LNCaP clone FGC (cell line): ENCODE measurements around the gene JADE3.
"Not testable (repeated sequence)": the region's sequence is repeated elsewhere in the genome, so short reads cannot be mapped to it uniquely, and the experiment has no call there.

Experiments
- DNase-seq: peaks from one replicate; pipeline ENCODE4 v3.0.0-alpha.2; 2011; ENCODE audit warnings: low read depth
- H3K4me3 ChIP-seq: 2 replicates; pipeline ENCODE4 v1.5.1; 2011; ENCODE audit warnings: mild to moderate bottlenecking, low read depth, low read length, control low read depth
- TF ChIP-seq, protein P1 (sequence below): IDR thresholded peaks from 2 replicates; pipeline ENCODE4 v1.5.1; 2012; ENCODE audit warnings: mild to moderate bottlenecking; ENCODE audit not compliant: control insufficient read depth, insufficient read depth; ENCODE audit errors: extremely low read depth

JADE3 gene

GRCh38 chrX:46965125-46965758 lies 53.0 kb downstream of the JADE3 start:
- TF ChIP-seq, protein P1, sequence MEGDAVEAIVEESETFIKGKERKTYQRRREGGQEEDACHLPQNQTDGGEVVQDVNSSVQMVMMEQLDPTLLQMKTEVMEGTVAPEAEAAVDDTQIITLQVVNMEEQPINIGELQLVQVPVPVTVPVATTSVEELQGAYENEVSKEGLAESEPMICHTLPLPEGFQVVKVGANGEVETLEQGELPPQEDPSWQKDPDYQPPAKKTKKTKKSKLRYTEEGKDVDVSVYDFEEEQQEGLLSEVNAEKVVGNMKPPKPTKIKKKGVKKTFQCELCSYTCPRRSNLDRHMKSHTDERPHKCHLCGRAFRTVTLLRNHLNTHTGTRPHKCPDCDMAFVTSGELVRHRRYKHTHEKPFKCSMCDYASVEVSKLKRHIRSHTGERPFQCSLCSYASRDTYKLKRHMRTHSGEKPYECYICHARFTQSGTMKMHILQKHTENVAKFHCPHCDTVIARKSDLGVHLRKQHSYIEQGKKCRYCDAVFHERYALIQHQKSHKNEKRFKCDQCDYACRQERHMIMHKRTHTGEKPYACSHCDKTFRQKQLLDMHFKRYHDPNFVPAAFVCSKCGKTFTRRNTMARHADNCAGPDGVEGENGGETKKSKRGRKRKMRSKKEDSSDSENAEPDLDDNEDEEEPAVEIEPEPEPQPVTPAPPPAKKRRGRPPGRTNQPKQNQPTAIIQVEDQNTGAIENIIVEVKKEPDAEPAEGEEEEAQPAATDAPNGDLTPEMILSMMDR, result no peak
- H3K4me3 ChIP-seq, result no peak overlapping the region
- no peak for DNase-seq

DNA sequence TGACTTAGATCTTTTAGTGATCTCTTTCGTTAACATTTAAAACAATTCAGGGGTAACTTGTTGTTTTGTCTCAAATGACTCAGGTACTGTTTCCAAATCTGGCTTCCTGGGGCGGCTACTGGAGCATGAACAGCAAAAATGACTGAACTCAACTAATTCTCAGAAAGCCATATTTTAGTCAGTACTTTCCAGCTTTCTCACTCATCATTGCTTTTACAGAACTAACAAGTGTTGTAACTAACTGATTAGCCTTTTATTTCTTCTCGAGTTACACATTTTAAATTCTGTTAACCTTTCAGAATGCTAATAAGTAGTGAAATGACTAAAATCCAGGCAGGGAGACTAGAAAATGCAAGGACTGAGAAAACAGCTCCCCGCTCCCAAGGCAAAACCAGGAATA lies 55.3 kb downstream of the JADE3 start:
- TF ChIP-seq, protein P1, result no peak
- no peak overlapping the region for H3K4me3 ChIP-seq
- no peak for DNase-seq

DNA sequence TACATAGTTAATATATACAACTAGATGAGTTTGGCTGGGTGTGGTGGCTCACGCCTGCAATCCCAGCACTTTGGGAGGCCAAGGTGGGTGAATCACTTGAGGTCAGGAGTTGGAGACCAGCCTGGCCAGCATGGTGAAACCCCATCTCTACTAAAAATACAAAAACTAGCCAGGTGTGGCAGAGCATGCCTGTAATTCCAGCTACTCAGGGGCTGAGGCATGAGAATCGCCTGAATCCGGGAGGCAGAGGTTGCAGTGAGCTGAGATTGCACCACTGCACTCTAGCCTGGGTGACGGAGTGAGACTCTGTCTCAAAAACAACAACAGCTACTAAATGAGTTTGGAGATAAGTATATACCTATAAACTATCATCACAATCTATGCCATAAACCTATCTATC lies 64.8 kb downstream of the JADE3 start:
- H3K4me3 ChIP-seq, DNase-seq: not testable (repeated sequence)

DNA sequence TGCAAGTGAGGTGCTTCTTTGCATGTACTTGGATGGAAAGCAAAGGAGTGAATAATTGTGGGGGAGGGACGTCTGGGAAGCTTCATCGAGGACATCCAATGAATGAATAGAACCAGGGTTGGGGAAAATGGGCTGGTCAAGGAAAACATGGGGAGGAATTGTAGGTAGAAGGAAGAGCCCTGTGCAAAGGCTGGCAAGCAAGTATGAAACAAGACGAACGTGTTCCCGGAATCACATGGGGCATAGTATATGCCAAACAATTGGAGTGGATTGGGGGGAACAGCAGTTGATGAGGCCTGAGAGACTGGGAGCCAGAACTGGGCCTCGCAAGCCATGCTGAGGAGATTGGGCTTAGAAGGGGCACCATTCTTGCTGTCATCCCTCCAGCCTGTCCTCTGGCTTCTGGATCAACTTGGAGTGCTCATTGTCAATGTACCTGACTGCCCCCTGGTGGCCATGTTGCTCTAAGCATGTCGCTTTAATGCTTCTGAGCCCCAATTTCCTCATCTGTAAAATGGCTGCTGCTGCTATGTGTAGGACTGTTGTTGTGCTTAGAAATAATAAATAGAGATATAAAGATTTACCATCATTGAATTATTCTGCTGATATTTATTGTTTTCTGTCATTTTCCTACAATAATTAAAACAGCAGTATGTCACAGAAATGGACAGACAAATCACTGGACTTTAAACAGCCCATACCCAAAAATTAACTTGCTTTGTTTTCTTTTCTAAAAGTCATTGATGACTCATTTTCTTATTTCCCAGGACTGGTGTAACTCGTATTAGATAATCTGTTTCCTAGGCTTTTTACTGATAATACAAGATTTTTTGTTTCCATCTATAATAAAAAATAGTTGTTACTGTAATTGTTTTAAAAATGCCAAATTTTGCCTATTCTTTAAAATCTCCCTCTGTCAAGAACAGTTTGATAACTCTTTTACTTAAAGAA lies 66.4 kb downstream of the JADE3 start:
- TF ChIP-seq, protein P1, result peak; percentile 52
- H3K4me3 ChIP-seq, result no peak overlapping the region
- DNase-seq, result peak; percentile 41

- no peak overlapping the region for H3K4me3 ChIP-seq
- TF ChIP-seq, protein P1, result no peak
- no peak for DNase-seq
Measured at GRCh38 chrX:46984705-46985104, 72.5 kb downstream of the JADE3 start.

GRCh38 chrX:46989548-46989947 lies 77.3 kb downstream of the JADE3 start:
- TF ChIP-seq, protein P1, result no peak
- no peak for DNase-seq
- no peak overlapping the region for H3K4me3 ChIP-seq

- DNase-seq, result no peak
- no peak overlapping the region for H3K4me3 ChIP-seq
Measured at GRCh38 chrX:46991664-46992063, 79.4 kb downstream of the JADE3 start.

More at GRCh38 chrX:46991664-46992063, 79.4 kb downstream of the JADE3 start:
- TF ChIP-seq, protein P1, result no peak
